CD14-positive monocyte (primary cell): ENCODE results near the gene ASCC3. TPM values are rescaled to one million over a fixed set of nuclear protein-coding genes. Genes with fewer than 3 reads are reported as not detected.
A peak's percentile ranks its signal among the peaks of the same experiment; 100 is the strongest.

ENCODE experiments used
- DNase-seq, 3 donors: peaks; one replicate each; pipeline ENCODE4 v3.0.0-alpha.2; 2011 to 2022
- H2AFZ ChIP-seq: 2 replicates; pipeline ENCODE4 v1.6.0; 2012; ENCODE audit warnings: mild to moderate bottlenecking, low read depth, low read length, inconsistent platforms; ENCODE audit not compliant: insufficient read depth, poor library complexity, severe bottlenecking
- H3K27ac ChIP-seq, 2 donors: 1 replicate in 1 of 2; 2 replicates in 1 of 2; pipeline ENCODE4 v1.5.1; 2012 to 2013; ENCODE audit warnings: low read length in 2 of 2, control low read depth in 1 of 2, inconsistent platforms in 1 of 2, low read depth in 1 of 2, mild to moderate bottlenecking in 1 of 2
- H3K27me3 ChIP-seq, 2 donors: one replicate each; pipeline versions ENCODE4 v1.6.0 to v1.6.1; 2011 to 2013; ENCODE audit warnings: low read length in 2 of 2; ENCODE audit not compliant: control insufficient read depth in 2 of 2, insufficient read depth in 2 of 2
- H3K36me3 ChIP-seq, 2 donors: replicated peaks in 1 of 2; 1 replicate in 1 of 2; 2 replicates in 1 of 2; pipeline versions ENCODE4 v1.5.1 to v1.6.1; 2012 to 2013; ENCODE audit warnings: low read length in 2 of 2, control low read depth in 1 of 2, inconsistent platforms in 1 of 2, mild to moderate bottlenecking in 1 of 2; ENCODE audit not compliant: insufficient read depth in 2 of 2, control insufficient read depth in 1 of 2
- H3K4me1 ChIP-seq, 2 donors: 1 replicate in 1 of 2; 2 replicates in 1 of 2; pipeline versions ENCODE4 v1.5.1 to v1.6.1; 2012 to 2013; ENCODE audit warnings: low read length in 2 of 2, control low read depth in 1 of 2, inconsistent platforms in 1 of 2, mild to moderate bottlenecking in 1 of 2, moderate library complexity in 1 of 2; ENCODE audit not compliant: insufficient read depth in 2 of 2, control insufficient read depth in 1 of 2
- H3K4me2 ChIP-seq: replicated peaks from 2 replicates; pipeline ENCODE3; 2012; ENCODE audit warnings: low read length, moderate library complexity, mild to moderate bottlenecking; ENCODE audit not compliant: poor library complexity, severe bottlenecking; ENCODE audit errors: extremely low read depth
- H3K4me3 ChIP-seq, 3 experiments: fragments of 200-600 bp in 1 of 3; sonication (generic) in 1 of 3; replicated peaks in 1 of 3; 1 replicate in 2 of 3; 2 replicates in 1 of 3; pipeline ENCODE4 v1.5.1; 2011 to 2013; ENCODE audit warnings: low read length in 3 of 3, mild to moderate bottlenecking in 3 of 3, control low read depth in 2 of 3, low read depth in 2 of 3, inconsistent platforms in 1 of 3, moderate library complexity in 1 of 3
- H3K79me2 ChIP-seq: 2 replicates; pipeline ENCODE4 v1.6.0; 2012; ENCODE audit warnings: mild to moderate bottlenecking, control low read depth, inconsistent platforms, low read length, moderate library complexity; ENCODE audit not compliant: insufficient read depth
- H3K9ac ChIP-seq: 2 replicates; pipeline ENCODE4 v1.6.0; 2017; ENCODE audit warnings: low read length, mild to moderate bottlenecking; ENCODE audit not compliant: insufficient read depth, poor library complexity, severe bottlenecking
- H3K9me3 ChIP-seq, 2 donors: replicated peaks in 1 of 2; 1 replicate in 1 of 2; 2 replicates in 1 of 2; pipeline versions ENCODE4 v1.5.1 to v1.6.1; 2012 to 2013; ENCODE audit warnings: low read length in 2 of 2, control low read depth in 1 of 2; ENCODE audit not compliant: control insufficient read depth in 1 of 2, insufficient read depth in 1 of 2
- H4K20me1 ChIP-seq: 2 replicates; pipeline ENCODE4 v1.6.0; 2012; ENCODE audit warnings: mild to moderate bottlenecking, low read length, control low read depth, moderate library complexity; ENCODE audit not compliant: insufficient read depth
- H3K27ac Mint-ChIP-seq, 7 donors: one replicate each; pipeline ENCODE4 v1.8.0; 2020; ENCODE audit warnings: mild to moderate bottlenecking in 7 of 7, mixed read lengths in 7 of 7, moderate library complexity in 6 of 7, inconsistent platforms in 2 of 7
- H3K27me3 Mint-ChIP-seq, 3 donors: one replicate each; pipeline ENCODE4 v1.8.0; 2021 to 2022; ENCODE audit warnings: low read depth in 3 of 3, mild to moderate bottlenecking in 3 of 3, mixed read lengths in 3 of 3, moderate library complexity in 3 of 3, inconsistent platforms in 1 of 3
- H3K36me3 Mint-ChIP-seq, 2 donors: one replicate each; pipeline ENCODE4 v1.8.0; 2020; ENCODE audit warnings: mixed read lengths in 2 of 2, inconsistent platforms in 1 of 2, mild to moderate bottlenecking in 1 of 2
- H3K4me1 Mint-ChIP-seq: one replicate; pipeline ENCODE4 v1.8.0; 2020; ENCODE audit warnings: mild to moderate bottlenecking, mixed read lengths
- H3K4me3 Mint-ChIP-seq, 2 donors: one replicate each; pipeline ENCODE4 v1.8.0; 2020; ENCODE audit warnings: mild to moderate bottlenecking in 2 of 2, mixed read lengths in 2 of 2, moderate library complexity in 1 of 2
- H3K9me3 Mint-ChIP-seq, 7 donors: one replicate each; pipeline ENCODE4 v1.8.0; 2020 to 2022; ENCODE audit warnings: mixed read lengths in 7 of 7, mild to moderate bottlenecking in 6 of 7, moderate library complexity in 6 of 7, inconsistent platforms in 2 of 7
- CTCF ChIP-seq: fragments of 200-600 bp; IDR thresholded peaks from one replicate; pipeline ENCODE4 v1.8.0; 2022; ENCODE audit warnings: antibody characterized with exemption, mild to moderate bottlenecking
- WGBS: methylation state at CpG from one replicate; pipeline ENCODE4 v1.1.5; 2013; ENCODE audit warnings: missing lambda C conversion rate; ENCODE audit not compliant: insufficient coverage; 5-methylcytosine and 5-hydroxymethylcytosine counted together
- intact Hi-C, 2 donors: fragments of 100-400 bp; cut with micrococcal nuclease; formaldehyde crosslinking; loops; one replicate each; pipeline versions ENCODE4 v1.15.0 to v1.15.1; 2023
- polyA plus RNA-seq, 3 donors: library from polyadenylated mRNA; depleted of rRNA in 1 of 3; unstranded in 2 of 3; stranded (reverse) in 1 of 3; fragments of 300-500 nt in 2 of 3; fragments of >200 nt in 1 of 3; fragmentation: Illumina TruSeq in 2 of 3; gene quantifications; 1 replicate in 2 of 3; 2 replicates in 1 of 3; pipeline ENCODE4 v1.2.3, GENCODE V29; 2012 to 2021

Gene ASCC3
- polyA plus RNA-seq, 3 donors = 6.4 to 12.9 (median 10.6) TPM

- Mint-ChIP-seq H3K9me3 (peaks cover 0 to 1% (median 0%) of the 10 kb centered on the region in 7 donors), H3K4me1 (peaks cover 18% of the 10 kb centered on the region), H3K36me3 (peaks cover 16 to 30% of the 10 kb centered on the region in 2 donors), H3K27me3 (no peaks in the 10 kb centered on the region), H3K27ac (peak overlapping the region in 3 of 7 donors; percentile 23 to 40 (median 32)), H3K4me3 (no peak overlapping the region)
- no CpG with 5 or more reads among the region's 4 CpGs for WGBS
- H3K9ac ChIP-seq = no peak overlapping the region
- H3K4me2 ChIP-seq = peak overlapping the region; percentile 29
- intact Hi-C loops = no loop called here
- DNase-seq = no peak
- H3K36me3 ChIP-seq = peaks cover 5 to 23% of the 10 kb centered on the region in 2 donors
- H3K4me3 ChIP-seq = no peak overlapping the region
- no peaks in the 10 kb centered on the region for H4K20me1 ChIP-seq
- H3K79me2 ChIP-seq = no peaks in the 10 kb centered on the region
- no peaks in the 10 kb centered on the region for H3K9me3 ChIP-seq
- peak overlapping the region in 1 of 2 donors; percentile 42 for H3K27ac ChIP-seq
- H3K4me1 ChIP-seq = peaks cover 4 to 25% of the 10 kb centered on the region in 2 donors
- no peak overlapping the region for H2AFZ ChIP-seq
- TF ChIP-seq CTCF = no peak
- no peaks in the 10 kb centered on the region for H3K27me3 ChIP-seq
These were observed 77.7 kb downstream of the ASCC3 start for GRCh38 chr6:100803264-100804045.

- Histone ChIP-seq H3K79me2 (no peaks in the 10 kb centered on the region), H4K20me1 (no peaks in the 10 kb centered on the region), H3K27ac (no peak overlapping the region), H3K4me3 (no peak overlapping the region), H3K9ac (no peak overlapping the region), H3K4me2 (no peak overlapping the region), H3K9me3 (no peaks in the 10 kb centered on the region), H3K4me1 (peaks cover 4 to 13% of the 10 kb centered on the region in 2 donors), H2AFZ (no peak overlapping the region), H3K36me3 (peaks cover 5 to 29% of the 10 kb centered on the region in 2 donors), H3K27me3 (no peaks in the 10 kb centered on the region)
- WGBS = no CpG with 5 or more reads among the region's 1 CpG
- Mint-ChIP-seq H3K9me3 (peaks cover 0 to 1% (median 0%) of the 10 kb centered on the region in 7 donors), H3K27me3 (no peaks in the 10 kb centered on the region), H3K36me3 (peaks cover 19 to 40% of the 10 kb centered on the region in 2 donors), H3K4me3 (no peak overlapping the region), H3K4me1 (peaks cover 9% of the 10 kb centered on the region), H3K27ac (no peak overlapping the region)
- TF ChIP-seq CTCF = no peak
- intact Hi-C loops = no loop called here
- DNase-seq = no peak
These were observed 80.1 kb downstream of the ASCC3 start for GRCh38 chr6:100801036-100801435.
